Mesenchymal stem cell (in vitro differentiated cells and primary cell): ENCODE measurements around the gene PRKX.
"Not testable (repeated sequence)": the region's sequence is repeated elsewhere in the genome, so short reads cannot be mapped to it uniquely, and the experiment has no call there.

Source experiments
- DNase-seq: peaks from one replicate; pipeline ENCODE4 v3.0.0-alpha.2; 2013
- H2AFZ ChIP-seq: one replicate; pipeline ENCODE4 v1.6.1; 2013; ENCODE audit warnings: low read depth, mild to moderate bottlenecking, control low read depth, inconsistent platforms, low read length, moderate library complexity
- H2AK5ac ChIP-seq: 2 replicates; pipeline ENCODE4 v1.6.1; 2013; ENCODE audit warnings: low read length, moderate library complexity, mild to moderate bottlenecking, inconsistent platforms; ENCODE audit not compliant: severe bottlenecking
- H2BK120ac ChIP-seq: one replicate; pipeline ENCODE4 v1.6.1; 2013; ENCODE audit warnings: low read depth, mild to moderate bottlenecking, inconsistent platforms, low read length, moderate library complexity
- H2BK12ac ChIP-seq, 2 experiments: one replicate each; pipeline ENCODE4 v1.6.1; 2013; ENCODE audit warnings: inconsistent platforms in 2 of 2, low read length in 2 of 2, mild to moderate bottlenecking in 2 of 2, moderate library complexity in 2 of 2, control low read depth in 1 of 2
- H2BK15ac ChIP-seq: one replicate; pipeline ENCODE4 v1.6.1; 2013; ENCODE audit warnings: mild to moderate bottlenecking, low read depth, inconsistent platforms; ENCODE audit not compliant: poor library complexity, severe bottlenecking
- H2BK5ac ChIP-seq: 2 replicates; pipeline ENCODE4 v1.6.1; 2013; ENCODE audit warnings: low read depth, mild to moderate bottlenecking, low read length, control low read depth, inconsistent platforms; ENCODE audit not compliant: poor library complexity, severe bottlenecking
- H3K14ac ChIP-seq, 2 experiments: one replicate each; pipeline ENCODE4 v1.6.1; 2013; ENCODE audit warnings: inconsistent platforms in 2 of 2, low read length in 2 of 2, control low read depth in 1 of 2, mild to moderate bottlenecking in 1 of 2, moderate library complexity in 1 of 2
- H3K18ac ChIP-seq, 2 experiments: one replicate each; pipeline ENCODE4 v1.6.1; 2013; ENCODE audit warnings: inconsistent platforms in 2 of 2, low read length in 2 of 2, control low read depth in 1 of 2, low read depth in 1 of 2, mild to moderate bottlenecking in 1 of 2
- H3K23ac ChIP-seq, 2 experiments: one replicate each; pipeline ENCODE4 v1.6.1; 2013; ENCODE audit warnings: inconsistent platforms in 2 of 2, low read length in 2 of 2, mild to moderate bottlenecking in 2 of 2, moderate library complexity in 2 of 2, control low read depth in 1 of 2
- H3K27ac ChIP-seq: 2 replicates; pipeline ENCODE4 v1.5.1; 2013; ENCODE audit warnings: mild to moderate bottlenecking, moderate library complexity, low read length, control low read depth, inconsistent platforms; ENCODE audit not compliant: poor library complexity, severe bottlenecking
- H3K27me3 ChIP-seq, 2 experiments: 2 replicates each; pipeline versions ENCODE4 v1.6.1 to v1.7.0; 2013; ENCODE audit warnings: low read length in 2 of 2, mild to moderate bottlenecking in 2 of 2, moderate library complexity in 2 of 2, control low read depth in 1 of 2, inconsistent platforms in 1 of 2; ENCODE audit not compliant: control insufficient read depth in 1 of 2, insufficient read depth in 1 of 2
- H3K36me3 ChIP-seq, 2 experiments: 2 replicates each; pipeline versions ENCODE4 v1.6.1 to v1.7.0; 2013; ENCODE audit warnings: low read length in 2 of 2, control low read depth in 1 of 2, inconsistent platforms in 1 of 2, low read depth in 1 of 2, mild to moderate bottlenecking in 1 of 2; ENCODE audit not compliant: insufficient read depth in 2 of 2, control insufficient read depth in 1 of 2
- H3K4ac ChIP-seq, 2 experiments: one replicate each; pipeline ENCODE4 v1.6.1; 2013; ENCODE audit warnings: inconsistent platforms in 2 of 2, low read length in 2 of 2, mild to moderate bottlenecking in 2 of 2, moderate library complexity in 2 of 2, control low read depth in 1 of 2, low read depth in 1 of 2
- H3K4me1 ChIP-seq: 2 replicates; pipeline ENCODE4 v1.6.1; 2013; ENCODE audit warnings: low read depth, low read length, control low read depth; ENCODE audit not compliant: control insufficient read depth, insufficient read depth
- H3K4me2 ChIP-seq: 2 replicates; pipeline ENCODE4 v1.6.1; 2013; ENCODE audit warnings: low read length, mild to moderate bottlenecking, inconsistent platforms; ENCODE audit not compliant: poor library complexity, severe bottlenecking
- H3K4me3 ChIP-seq, 2 experiments: 2 replicates each; pipeline versions ENCODE4 v1.5.1 to v1.7.0; 2013; ENCODE audit warnings: low read length in 2 of 2, mild to moderate bottlenecking in 2 of 2, control low read depth in 1 of 2, low read depth in 1 of 2; ENCODE audit not compliant: insufficient read depth in 1 of 2
- H3K79me1 ChIP-seq: replicated peaks from 2 replicates; pipeline ENCODE4 v1.6.1; 2013; ENCODE audit warnings: mild to moderate bottlenecking, control low read depth, low read length, inconsistent platforms; ENCODE audit not compliant: poor library complexity, severe bottlenecking
- H3K9ac ChIP-seq: 2 replicates; pipeline ENCODE4 v1.7.0; 2013; ENCODE audit warnings: mild to moderate bottlenecking, low read length, moderate library complexity
- H3K9me3 ChIP-seq: 2 replicates; pipeline ENCODE4 v1.7.0; 2013; ENCODE audit warnings: mild to moderate bottlenecking, low read length; ENCODE audit not compliant: control insufficient read depth
- H4K8ac ChIP-seq: one replicate; pipeline ENCODE4 v1.6.1; 2013; ENCODE audit warnings: inconsistent platforms, mild to moderate bottlenecking, low read length, moderate library complexity
- H4K91ac ChIP-seq: one replicate; pipeline ENCODE4 v1.6.1; 2013; ENCODE audit warnings: mild to moderate bottlenecking, low read length, inconsistent platforms
- WGBS: methylation state at CpG from one replicate; pipeline ENCODE4 v1.1.7; 2013; ENCODE audit warnings: mixed read lengths; 5-methylcytosine and 5-hydroxymethylcytosine counted together

PRKX gene

GRCh38 chrX:3714706-3715479 is 1.4 kb upstream of the PRKX start:
- H3K18ac ChIP-seq, H2BK5ac ChIP-seq, H2AFZ ChIP-seq, H3K27ac ChIP-seq, H2BK15ac ChIP-seq, H3K23ac ChIP-seq, H3K4me2 ChIP-seq, H3K79me1 ChIP-seq, H3K9ac ChIP-seq, H3K36me3 ChIP-seq, H4K91ac ChIP-seq, H2BK12ac ChIP-seq, H3K27me3 ChIP-seq, H3K14ac ChIP-seq, H2BK120ac ChIP-seq, H3K9me3 ChIP-seq, H3K4me1 ChIP-seq, DNase-seq, H3K4me3 ChIP-seq, H3K4ac ChIP-seq, H2AK5ac ChIP-seq, H4K8ac ChIP-seq: not testable (repeated sequence)
- WGBS = 72% methylated on average over 36 of the region's 38 CpGs

- no peak for DNase-seq
- no peaks in the 10 kb centered on the region for H3K27me3 ChIP-seq
- no peak overlapping the region for H3K18ac ChIP-seq
- H4K8ac ChIP-seq = peak overlapping the region; percentile 28
- H3K36me3 ChIP-seq = no peaks in the 10 kb centered on the region
- peak overlapping the region; percentile 64 for H3K9ac ChIP-seq
- H3K4me1 ChIP-seq = peaks cover 5% of the 10 kb centered on the region
- no peaks in the 10 kb centered on the region for H3K9me3 ChIP-seq
- no peak overlapping the region for H3K27ac ChIP-seq
- no peak overlapping the region for H3K23ac ChIP-seq
- H2BK120ac ChIP-seq = no peak overlapping the region
- H4K91ac ChIP-seq = no peak overlapping the region
- no peaks in the 10 kb centered on the region for H3K79me1 ChIP-seq
- no peak overlapping the region for H2BK15ac ChIP-seq
- no peak overlapping the region for H3K4ac ChIP-seq
- H2AK5ac ChIP-seq = no peak overlapping the region
- H2BK5ac ChIP-seq = no peak overlapping the region
- no peak overlapping the region for H2BK12ac ChIP-seq
- H3K14ac ChIP-seq = no peak overlapping the region
- 0% methylated on average over 5 of the region's 15 CpGs for WGBS
- peak overlapping the region; percentile 77 for H3K4me3 ChIP-seq
- peak overlapping the region; percentile 69 for H2AFZ ChIP-seq
- peak overlapping the region; percentile 66 for H3K4me2 ChIP-seq
Observed at GRCh38 chrX:3713937-3714434, 537 bp upstream of the PRKX start.

DNA sequence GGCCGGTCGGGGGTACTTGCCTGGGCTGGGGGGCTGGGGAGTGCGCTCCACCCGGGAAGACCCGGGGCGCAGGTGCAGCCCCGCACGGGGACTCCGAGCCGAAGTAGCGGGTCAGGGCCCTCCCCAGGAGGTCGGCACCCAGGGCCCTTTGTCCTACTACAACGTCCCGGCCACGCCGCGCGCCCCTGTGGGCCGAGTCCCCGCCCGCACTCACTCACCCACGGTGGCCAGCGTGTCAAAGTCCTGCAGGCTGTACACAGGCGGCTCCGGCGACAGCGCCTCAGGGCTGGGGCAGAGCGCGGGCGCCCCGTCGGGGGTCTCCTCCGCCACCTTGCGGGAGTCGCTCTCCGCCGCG is 602 bp downstream of the PRKX start:
- Histone ChIP-seq H2AFZ (peak overlapping the region; percentile 77), H3K4me3 (peak overlapping the region; percentile 75 to 77), H3K79me1 (no peaks in the 10 kb centered on the region), H3K4me1 (peaks cover 5% of the 10 kb centered on the region), H4K8ac (no peak overlapping the region), H2BK12ac (no peak overlapping the region), H3K14ac (peak overlapping the region in 1 of 2 experiments; percentile 65), H3K4me2 (peak overlapping the region; percentile 75), H3K9me3 (no peaks in the 10 kb centered on the region), H3K27me3 (no peaks in the 10 kb centered on the region), H2BK5ac (no peak overlapping the region), H3K36me3 (no peaks in the 10 kb centered on the region), H4K91ac (no peak overlapping the region), H3K27ac (no peak overlapping the region), H2BK15ac (no peak overlapping the region), H2BK120ac (peak overlapping the region; percentile 34), H2AK5ac (no peak overlapping the region), H3K23ac (no peak overlapping the region), H3K9ac (peak overlapping the region; percentile 65), H3K4ac (peak overlapping the region; percentile 35 to 61), H3K18ac (peak overlapping the region; percentile 43 to 78)
- 0% methylated on average over 1 of the region's 38 CpGs for WGBS
- no peak for DNase-seq

GRCh38 chrX:3712051-3712869 is 1.2 kb downstream of the PRKX start:
- Histone ChIP-seq H3K4me1 (peaks cover 5% of the 10 kb centered on the region), H2AK5ac (no peak overlapping the region), H2BK15ac (no peak overlapping the region), H3K27me3 (no peaks in the 10 kb centered on the region), H4K8ac (no peak overlapping the region), H3K4me3 (peak overlapping the region; percentile 75 to 77), H3K18ac (peak overlapping the region; percentile 43 to 80), H3K14ac (peak overlapping the region in 1 of 2 experiments; percentile 65), H3K9ac (peak overlapping the region; percentile 65), H2AFZ (peak overlapping the region; percentile 77), H3K9me3 (no peaks in the 10 kb centered on the region), H3K79me1 (no peaks in the 10 kb centered on the region), H3K4ac (peak overlapping the region in 1 of 2 experiments; percentile 61), H3K36me3 (no peaks in the 10 kb centered on the region), H4K91ac (no peak overlapping the region), H2BK120ac (no peak overlapping the region), H2BK12ac (no peak overlapping the region), H3K27ac (no peak overlapping the region), H3K23ac (no peak overlapping the region), H2BK5ac (peak overlapping the region; percentile 19), H3K4me2 (peak overlapping the region; percentile 75)
- 3% methylated on average over 32 of the region's 39 CpGs for WGBS
- peak; percentile 35 for DNase-seq
